ENCODE data around the gene IL23R.

The IL23R gene

DNA sequence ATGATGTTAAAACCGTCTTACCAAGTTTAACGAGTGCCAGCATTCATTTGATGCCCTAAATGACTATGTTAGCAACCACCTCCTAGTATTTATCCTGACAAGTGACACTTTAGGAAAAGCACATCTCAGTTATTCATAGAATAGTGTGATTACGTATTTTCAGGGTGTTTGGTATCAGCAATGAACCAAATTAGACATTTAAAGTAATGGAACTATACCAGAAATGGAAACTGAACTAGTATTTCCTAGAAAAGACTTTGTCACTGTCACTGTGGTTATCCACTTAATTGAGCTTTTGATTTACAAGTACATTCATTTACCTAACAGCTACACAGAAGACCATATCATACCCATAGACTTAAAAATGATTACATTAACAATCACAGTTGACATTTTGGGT lies 137.8 kb downstream of the IL23R start:
- no peak overlapping the region for H3K27ac ChIP-seq (ENCODE audit: low read depth, low read length)
- no peak overlapping the region for H3K4me3 ChIP-seq (ENCODE audit: low read length)
- H3K36me3 ChIP-seq (ENCODE audit: control insufficient read depth, insufficient read depth, low read length): no peaks in the 10 kb centered on the region
- no peak overlapping the region for H3K9ac ChIP-seq (ENCODE audit: low read length)
- no peaks in the 10 kb centered on the region for H3K4me1 ChIP-seq (ENCODE audit: control insufficient read depth, insufficient read depth, low read length)
- peaks cover 6% of the 10 kb centered on the region for H3K27me3 ChIP-seq (ENCODE audit: control insufficient read depth, insufficient read depth, low read length)

- Histone ChIP-seq H3K9ac (ENCODE audit: low read length) (no peak overlapping the region), H3K27ac (ENCODE audit: low read depth, low read length) (no peak overlapping the region), H3K4me1 (ENCODE audit: control insufficient read depth, insufficient read depth, low read length) (no peaks in the 10 kb centered on the region), H3K36me3 (ENCODE audit: control insufficient read depth, insufficient read depth, low read length) (no peaks in the 10 kb centered on the region), H3K27me3 (ENCODE audit: control insufficient read depth, insufficient read depth, low read length) (peaks cover 6% of the 10 kb centered on the region), H3K4me3 (ENCODE audit: low read length) (no peak overlapping the region)
Measured at GRCh38 chr1:67306547-67306946, 140.3 kb downstream of the IL23R start.

DNA sequence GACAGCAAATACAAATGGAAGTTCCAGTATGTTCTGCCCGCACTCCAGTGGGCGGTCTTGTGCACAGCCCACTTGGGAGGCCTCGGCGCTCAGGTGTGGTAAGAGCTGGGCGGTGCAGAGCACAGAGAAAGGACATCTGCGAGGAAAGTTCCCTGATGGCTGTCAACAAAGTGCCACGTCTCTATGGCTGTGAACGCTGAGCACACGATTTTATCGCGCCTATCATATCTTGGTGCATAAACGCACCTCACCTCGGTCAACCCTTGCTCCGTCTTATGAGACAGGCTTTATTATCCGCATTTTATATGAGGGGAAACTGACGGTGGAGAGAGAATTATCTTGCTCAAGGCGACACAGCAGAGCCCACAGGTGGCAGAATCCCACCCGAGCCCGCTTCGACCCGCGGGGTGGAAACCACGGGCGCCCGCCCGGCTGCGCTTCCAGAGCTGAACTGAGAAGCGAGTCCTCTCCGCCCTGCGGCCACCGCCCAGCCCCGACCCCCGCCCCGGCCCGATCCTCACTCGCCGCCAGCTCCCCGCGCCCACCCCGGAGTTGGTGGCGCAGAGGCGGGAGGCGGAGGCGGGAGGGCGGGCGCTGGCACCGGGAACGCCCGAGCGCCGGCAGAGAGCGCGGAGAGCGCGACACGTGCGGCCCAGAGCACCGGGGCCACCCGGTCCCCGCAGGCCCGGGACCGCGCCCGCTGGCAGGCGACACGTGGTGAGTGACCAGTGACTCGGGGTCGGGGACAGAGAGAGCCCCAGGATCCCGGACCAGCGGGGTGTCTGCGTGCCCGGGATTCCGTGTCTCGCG lies 141.2 kb downstream of the IL23R start, which contains the start of gene IL12RB2:
TSS of gene IL12RB2 (plus strand) at position 623 of the 810 bp plus-strand sequence. CDS start 12,496 bp downstream, outside the sequence.
- no peaks in the 10 kb centered on the region for H3K4me1 ChIP-seq (ENCODE audit: control insufficient read depth, insufficient read depth, low read length)
- H3K4me3 ChIP-seq (ENCODE audit: low read length): peak within 1 kb of the TSS; percentile 52
- no peak within 1 kb of the TSS for H3K9ac ChIP-seq (ENCODE audit: low read length)
- H3K27me3 ChIP-seq (ENCODE audit: control insufficient read depth, insufficient read depth, low read length): peaks cover 6% of the 10 kb centered on the region
- no peaks in the 10 kb centered on the region for H3K36me3 ChIP-seq (ENCODE audit: control insufficient read depth, insufficient read depth, low read length)
- H3K27ac ChIP-seq (ENCODE audit: low read depth, low read length): no peak within 1 kb of the TSS

DNA sequence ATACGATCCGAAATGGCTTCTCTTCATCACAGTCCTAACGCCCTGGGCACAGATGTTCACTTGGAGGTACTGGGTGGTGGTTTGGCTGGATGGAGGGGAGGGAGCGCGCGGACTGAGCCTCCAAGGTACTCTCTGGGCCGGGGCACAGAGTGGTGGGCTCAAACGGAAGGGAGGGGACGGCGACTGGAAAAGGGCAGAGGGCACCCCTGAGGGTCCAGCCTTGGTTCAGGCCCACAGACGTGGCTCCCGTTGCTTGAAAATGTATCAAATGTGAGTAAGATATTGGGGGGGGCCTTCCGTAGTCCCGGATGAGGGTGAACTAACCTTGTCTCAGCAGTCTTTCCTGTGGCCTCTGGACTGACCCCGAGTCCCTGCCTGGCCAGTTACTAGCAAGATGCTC lies 141.9 kb downstream of the IL23R start:
- Histone ChIP-seq H3K27ac (ENCODE audit: low read depth, low read length) (no peak overlapping the region), H3K36me3 (ENCODE audit: control insufficient read depth, insufficient read depth, low read length) (no peaks in the 10 kb centered on the region), H3K27me3 (ENCODE audit: control insufficient read depth, insufficient read depth, low read length) (peaks cover 6% of the 10 kb centered on the region), H3K9ac (ENCODE audit: low read length) (no peak overlapping the region), H3K4me3 (ENCODE audit: low read length) (peak overlapping the region; percentile 32), H3K4me1 (ENCODE audit: control insufficient read depth, insufficient read depth, low read length) (no peaks in the 10 kb centered on the region)

All from rectal smooth muscle tissue (tissue), 1 donor.